Astrocyte (in vitro differentiated cells and primary cell): ENCODE data around the gene COL4A6. TPM values are rescaled to one million over a fixed set of nuclear protein-coding genes. Genes with fewer than 3 reads are reported as not detected.

ENCODE experiments used
- DNase-seq: peaks from one replicate; pipeline ENCODE4 v3.0.0-alpha.2; 2010; ENCODE audit warnings: low read depth
- FAIRE-seq: peaks from 2 replicates; lab custom pipeline; 2011; peaks lifted over from hg19 to GRCh38; lab: Jason Lieb, UNC
- H2AFZ ChIP-seq: 2 replicates; pipeline ENCODE4 v1.6.0; 2012; ENCODE audit warnings: low read depth, low read length, inconsistent platforms
- H3K27ac ChIP-seq: 2 replicates; pipeline ENCODE4 v1.5.1; 2011; ENCODE audit warnings: low read depth, low read length, inconsistent platforms
- H3K27me3 ChIP-seq: 2 replicates; pipeline ENCODE4 v1.6.0; 2011; ENCODE audit warnings: low read length, inconsistent platforms; ENCODE audit not compliant: insufficient read depth
- H3K36me3 ChIP-seq: 2 replicates; pipeline ENCODE4 v1.5.1; 2011; ENCODE audit warnings: low read length, inconsistent platforms; ENCODE audit not compliant: insufficient read depth
- H3K4me1 ChIP-seq: 2 replicates; pipeline ENCODE4 v1.5.1; 2011; ENCODE audit warnings: low read length, inconsistent platforms; ENCODE audit not compliant: insufficient read depth
- H3K4me2 ChIP-seq: 2 replicates; pipeline ENCODE4 v1.6.0; 2012; ENCODE audit warnings: low read length, inconsistent platforms
- H3K4me3 ChIP-seq: 2 replicates; pipeline ENCODE4 v1.5.1; 2011; ENCODE audit warnings: low read depth, mild to moderate bottlenecking, low read length, inconsistent platforms; ENCODE audit not compliant: insufficient read depth
- H3K79me2 ChIP-seq: 2 replicates; pipeline ENCODE4 v1.6.0; 2012; ENCODE audit warnings: mild to moderate bottlenecking, low read length, inconsistent platforms; ENCODE audit not compliant: insufficient read depth
- H3K9ac ChIP-seq: 2 replicates; pipeline ENCODE4 v1.6.0; 2012; ENCODE audit warnings: mild to moderate bottlenecking, low read length, inconsistent platforms
- H3K9me3 ChIP-seq: 2 replicates; pipeline ENCODE4 v1.5.1; 2012; ENCODE audit warnings: low read depth, mild to moderate bottlenecking, low read length, inconsistent platforms; ENCODE audit not compliant: insufficient read depth
- H4K20me1 ChIP-seq: 2 replicates; pipeline ENCODE4 v1.6.0; 2012; ENCODE audit warnings: low read length, inconsistent platforms; ENCODE audit not compliant: insufficient read depth
- H3K27ac Mint-ChIP-seq: one replicate; pipeline ENCODE4 v1.8.0; 2021; ENCODE audit warnings: mild to moderate bottlenecking, mixed read lengths; ENCODE audit not compliant: unreplicated experiment
- H3K27me3 Mint-ChIP-seq: one replicate; pipeline ENCODE4 v1.8.0; 2021; ENCODE audit warnings: low read depth, mixed read lengths; ENCODE audit not compliant: unreplicated experiment
- H3K36me3 Mint-ChIP-seq: one replicate; pipeline ENCODE4 v1.8.0; 2021; ENCODE audit warnings: low read depth, mixed read lengths; ENCODE audit not compliant: unreplicated experiment
- H3K4me1 Mint-ChIP-seq: one replicate; pipeline ENCODE4 v1.8.0; 2021; ENCODE audit warnings: low read depth, mixed read lengths; ENCODE audit not compliant: unreplicated experiment
- H3K4me3 Mint-ChIP-seq: one replicate; pipeline ENCODE4 v1.8.0; 2021; ENCODE audit warnings: mild to moderate bottlenecking, moderate library complexity, mixed read lengths; ENCODE audit not compliant: unreplicated experiment
- H3K9me3 Mint-ChIP-seq: one replicate; pipeline ENCODE4 v1.8.0; 2021; ENCODE audit warnings: mild to moderate bottlenecking, mixed read lengths; ENCODE audit not compliant: unreplicated experiment
- EZH2 ChIP-seq: IDR thresholded peaks from 2 replicates; pipeline ENCODE4 v1.6.1; 2012; ENCODE audit warnings: mild to moderate bottlenecking, low read length, inconsistent platforms; ENCODE audit not compliant: insufficient read depth
- total RNA-seq: library from RNA; stranded (reverse); gene quantifications from 2 replicates; pipeline ENCODE4 v1.2.1, GENCODE V29; 2021
- TF ChIP-seq, protein P1 (sequence below): IDR thresholded peaks from 2 replicates; pipeline ENCODE4 v1.5.1; 2011; ENCODE audit warnings: low read depth, mild to moderate bottlenecking, inconsistent platforms, low read length, moderate library complexity; ENCODE audit not compliant: insufficient read depth

COL4A6 gene
- total RNA-seq, 1 donor from 2014 or later = 8.1 TPM

DNA sequence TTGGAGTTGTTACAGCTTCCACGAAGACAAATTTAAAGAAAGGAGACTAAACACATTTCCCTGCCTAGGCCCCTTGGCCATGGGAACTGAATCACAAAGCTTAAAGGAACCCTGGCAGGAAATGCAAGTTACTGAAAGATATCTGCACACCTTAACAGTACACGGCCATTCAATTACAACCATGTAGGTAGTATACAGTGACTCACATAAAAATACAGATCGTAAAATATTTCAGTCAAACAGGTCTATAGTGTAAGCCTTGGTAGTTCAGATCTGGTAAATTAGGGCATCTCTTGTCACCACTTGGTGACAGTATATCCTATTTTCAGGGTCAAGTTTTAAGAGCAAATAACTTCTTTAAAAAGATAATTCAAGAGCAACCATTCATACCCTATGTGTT lies 234.7 kb downstream of the COL4A6 start:
- H3K36me3 Mint-ChIP-seq = peaks cover 2% of the 10 kb centered on the region
- FAIRE-seq = peak; percentile 94

DNA sequence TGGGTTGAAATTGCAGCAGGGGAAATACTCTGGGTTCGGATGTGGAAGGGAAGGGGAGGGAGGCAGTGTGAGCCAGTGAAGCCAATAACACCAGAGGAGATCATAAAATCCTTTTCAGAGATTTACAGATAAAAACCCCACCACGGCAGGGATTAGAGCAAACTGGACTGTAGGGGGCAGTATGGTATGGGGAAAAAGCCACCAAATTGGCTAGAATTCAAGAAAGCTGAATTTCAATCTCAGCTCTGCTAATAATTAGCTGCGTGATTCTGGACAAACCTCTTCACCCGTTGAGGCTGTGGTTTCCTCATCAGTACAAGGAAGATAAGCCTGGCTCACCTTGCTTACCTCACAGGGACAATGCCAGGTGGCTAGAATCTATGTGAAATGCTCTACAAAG lies 238.5 kb downstream of the COL4A6 start:
- no peak overlapping the region for H3K27ac Mint-ChIP-seq
- Histone ChIP-seq H3K36me3 (no peaks in the 10 kb centered on the region), H2AFZ (no peak overlapping the region), H4K20me1 (no peaks in the 10 kb centered on the region), H3K4me3 (no peak overlapping the region), H3K9me3 (no peaks in the 10 kb centered on the region), H3K9ac (no peak overlapping the region), H3K79me2 (no peaks in the 10 kb centered on the region), H3K27ac (no peak overlapping the region), H3K27me3 (no peaks in the 10 kb centered on the region), H3K4me1 (no peaks in the 10 kb centered on the region), H3K4me2 (no peak overlapping the region)
- no peaks in the 10 kb centered on the region for H3K27me3 Mint-ChIP-seq
- TF ChIP-seq EZH2 = no peak
- TF ChIP-seq, protein P1, sequence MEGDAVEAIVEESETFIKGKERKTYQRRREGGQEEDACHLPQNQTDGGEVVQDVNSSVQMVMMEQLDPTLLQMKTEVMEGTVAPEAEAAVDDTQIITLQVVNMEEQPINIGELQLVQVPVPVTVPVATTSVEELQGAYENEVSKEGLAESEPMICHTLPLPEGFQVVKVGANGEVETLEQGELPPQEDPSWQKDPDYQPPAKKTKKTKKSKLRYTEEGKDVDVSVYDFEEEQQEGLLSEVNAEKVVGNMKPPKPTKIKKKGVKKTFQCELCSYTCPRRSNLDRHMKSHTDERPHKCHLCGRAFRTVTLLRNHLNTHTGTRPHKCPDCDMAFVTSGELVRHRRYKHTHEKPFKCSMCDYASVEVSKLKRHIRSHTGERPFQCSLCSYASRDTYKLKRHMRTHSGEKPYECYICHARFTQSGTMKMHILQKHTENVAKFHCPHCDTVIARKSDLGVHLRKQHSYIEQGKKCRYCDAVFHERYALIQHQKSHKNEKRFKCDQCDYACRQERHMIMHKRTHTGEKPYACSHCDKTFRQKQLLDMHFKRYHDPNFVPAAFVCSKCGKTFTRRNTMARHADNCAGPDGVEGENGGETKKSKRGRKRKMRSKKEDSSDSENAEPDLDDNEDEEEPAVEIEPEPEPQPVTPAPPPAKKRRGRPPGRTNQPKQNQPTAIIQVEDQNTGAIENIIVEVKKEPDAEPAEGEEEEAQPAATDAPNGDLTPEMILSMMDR = peak; percentile 52
- no peaks in the 10 kb centered on the region for H3K9me3 Mint-ChIP-seq
- FAIRE-seq (no peak), DNase-seq (no peak)
- no peaks in the 10 kb centered on the region for H3K36me3 Mint-ChIP-seq
- no peaks in the 10 kb centered on the region for H3K4me1 Mint-ChIP-seq
- H3K4me3 Mint-ChIP-seq = no peak overlapping the region

More for the DNA sequence above, 234.7 kb downstream of the COL4A6 start:
- Histone ChIP-seq H3K4me3 (no peak overlapping the region), H4K20me1 (no peaks in the 10 kb centered on the region), H3K79me2 (no peaks in the 10 kb centered on the region), H3K36me3 (no peaks in the 10 kb centered on the region), H3K9me3 (no peaks in the 10 kb centered on the region), H3K4me2 (no peak overlapping the region), H3K9ac (no peak overlapping the region), H2AFZ (no peak overlapping the region), H3K27ac (no peak overlapping the region), H3K27me3 (no peaks in the 10 kb centered on the region), H3K4me1 (no peaks in the 10 kb centered on the region)
- TF ChIP-seq, protein P1 = no peak
- TF ChIP-seq EZH2 = no peak
- Mint-ChIP-seq H3K4me3 (no peak overlapping the region), H3K27ac (no peak overlapping the region), H3K9me3 (no peaks in the 10 kb centered on the region), H3K4me1 (peaks cover under 1% of the 10 kb centered on the region), H3K27me3 (no peaks in the 10 kb centered on the region)
- DNase-seq = no peak

DNA sequence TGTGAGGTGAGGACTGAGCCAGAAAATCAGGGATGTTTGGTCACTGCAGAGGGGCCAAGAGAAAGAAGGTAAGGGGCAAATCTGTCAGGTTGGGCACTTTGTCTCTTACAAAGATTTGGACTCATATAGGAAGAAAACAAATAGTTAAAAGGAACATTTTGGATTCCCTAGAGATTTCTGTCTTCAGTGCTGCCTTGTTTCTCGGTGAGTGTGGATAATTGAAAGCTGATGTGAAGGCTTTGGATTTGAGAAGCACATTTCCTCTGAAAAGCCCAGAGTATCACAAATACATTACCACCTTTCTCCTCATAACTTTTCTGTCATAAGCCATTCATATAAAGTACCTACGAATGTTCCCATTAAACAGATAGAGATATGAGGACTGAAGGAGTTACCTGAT lies 239.2 kb downstream of the COL4A6 start:
- Histone ChIP-seq H3K27me3 (no peaks in the 10 kb centered on the region), H4K20me1 (no peaks in the 10 kb centered on the region), H3K4me1 (no peaks in the 10 kb centered on the region), H3K36me3 (no peaks in the 10 kb centered on the region), H3K79me2 (no peaks in the 10 kb centered on the region), H3K4me3 (no peak overlapping the region), H3K9me3 (no peaks in the 10 kb centered on the region), H3K4me2 (no peak overlapping the region), H2AFZ (no peak overlapping the region), H3K9ac (no peak overlapping the region), H3K27ac (no peak overlapping the region)
- TF ChIP-seq EZH2 = no peak
- TF ChIP-seq, protein P1 = no peak
- H3K36me3 Mint-ChIP-seq = no peaks in the 10 kb centered on the region
- H3K27ac Mint-ChIP-seq = no peak overlapping the region
- no peaks in the 10 kb centered on the region for H3K27me3 Mint-ChIP-seq
- H3K4me1 Mint-ChIP-seq = no peaks in the 10 kb centered on the region
- FAIRE-seq (no peak), DNase-seq (no peak)
- no peak overlapping the region for H3K4me3 Mint-ChIP-seq
- no peaks in the 10 kb centered on the region for H3K9me3 Mint-ChIP-seq
